ENCODE data around the gene BCAS3.

The BCAS3 gene

GRCh38 chr17:61366076-61366714 lies 688.5 kb downstream of the BCAS3 start:
- no peak for DNase-seq (ENCODE audit: low spot score)

GRCh38 chr17:61366715-61367413 lies 689.2 kb downstream of the BCAS3 start:
- no peak for DNase-seq (ENCODE audit: low spot score)

DNA sequence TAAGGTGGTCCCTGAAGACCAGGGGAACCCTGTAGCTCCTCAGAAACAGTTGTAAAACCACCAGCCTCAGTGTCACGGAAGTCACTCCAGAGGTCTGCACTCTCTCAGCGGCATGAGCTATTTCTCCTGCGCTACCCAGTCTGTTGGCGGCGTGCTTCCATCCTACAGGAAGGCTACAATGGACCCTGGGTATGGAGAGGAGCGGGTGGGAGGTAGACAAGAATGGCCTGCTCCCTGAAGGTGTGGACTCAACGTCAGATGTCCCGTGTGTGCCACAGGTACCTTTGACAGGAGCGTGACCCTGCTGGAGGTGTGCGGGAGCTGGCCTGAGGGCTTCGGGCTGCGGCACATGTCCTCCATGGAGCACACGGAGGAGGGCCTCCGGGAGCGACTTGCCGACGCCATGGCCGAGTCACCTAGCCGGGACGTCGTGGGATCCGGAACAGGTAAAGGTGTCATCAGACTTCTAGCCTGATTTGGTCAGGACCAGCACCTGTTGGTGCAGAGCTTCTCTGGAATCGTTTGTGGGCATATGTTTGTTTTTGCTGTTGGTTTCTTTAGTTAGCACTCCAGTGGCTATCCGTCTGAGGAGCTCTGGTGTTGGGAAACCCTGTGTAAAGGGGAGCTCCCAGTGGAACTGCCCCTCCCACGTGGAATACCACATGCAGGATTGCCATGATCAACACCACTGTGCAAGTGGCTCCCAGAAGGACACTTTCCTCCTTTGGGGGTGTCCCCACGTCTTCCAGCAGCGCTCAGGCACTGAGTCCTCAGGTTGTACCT lies 690.6 kb downstream of the BCAS3 start:
- DNase-seq (ENCODE audit: low spot score): no peak

GRCh38 chr17:61368832-61369450 lies 691.3 kb downstream of the BCAS3 start:
- DNase-seq (ENCODE audit: low spot score): no peak

DNA sequence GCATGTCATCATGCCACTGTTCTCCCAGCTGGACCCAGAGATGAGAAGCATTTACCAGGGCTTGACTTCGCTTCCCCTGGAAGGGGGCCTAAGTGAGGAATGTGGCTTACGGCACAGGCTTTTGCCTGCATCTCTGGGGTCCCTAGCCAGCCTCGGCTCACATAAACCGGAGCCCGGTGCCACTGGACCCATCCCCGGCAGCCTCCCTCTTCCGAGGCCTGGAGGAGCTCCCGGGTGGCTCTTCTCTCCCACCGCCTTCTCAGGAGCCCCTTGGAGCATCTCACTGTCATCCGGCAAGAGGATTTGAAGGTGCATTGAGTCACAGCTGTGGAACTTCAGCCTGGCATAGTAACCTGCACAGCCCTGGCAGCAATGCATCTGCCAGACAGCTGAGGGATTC lies 692.1 kb downstream of the BCAS3 start:
- no peak for DNase-seq (ENCODE audit: low spot score)

DNA sequence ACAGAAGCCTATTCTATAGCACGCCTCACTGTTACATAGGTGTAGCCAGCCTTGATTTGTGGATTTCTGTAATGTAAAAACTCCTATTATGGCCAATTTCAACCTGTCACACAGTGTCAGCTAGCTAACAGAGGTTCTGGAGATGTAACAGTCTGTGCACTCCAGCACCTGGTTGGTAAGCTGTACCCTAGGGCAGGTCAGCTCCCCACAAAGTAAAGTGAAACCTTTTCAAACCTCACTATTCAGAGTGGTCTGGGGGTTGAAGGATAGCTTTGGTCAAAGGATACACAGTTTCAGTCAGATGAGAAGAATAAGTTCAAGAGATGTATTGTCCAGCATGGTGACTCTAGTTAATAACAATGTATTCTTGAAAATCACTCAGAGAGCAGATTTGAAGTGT lies 693.5 kb downstream of the BCAS3 start:
- no peak for DNase-seq (ENCODE audit: low spot score)

DNA sequence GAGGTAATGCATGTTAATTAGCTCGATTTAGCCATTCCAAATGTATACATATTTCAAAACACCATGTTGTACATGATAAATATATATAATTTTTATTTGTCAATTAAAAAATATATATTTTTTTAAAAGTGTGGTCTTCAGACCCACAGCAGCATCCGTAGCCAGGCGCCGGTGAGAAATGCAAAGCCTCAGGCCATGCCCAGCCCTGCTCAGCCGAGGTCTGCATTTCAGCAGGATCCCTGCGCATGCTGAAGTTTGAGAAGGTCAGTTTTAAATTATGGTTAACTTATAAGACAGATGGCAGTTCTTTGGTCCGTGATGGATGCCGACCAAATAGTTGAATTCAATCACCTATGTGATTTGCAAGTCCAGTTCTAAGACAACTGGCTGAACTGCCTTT lies 694.0 kb downstream of the BCAS3 start:
- DNase-seq (ENCODE audit: low spot score): no peak

GRCh38 chr17:61372436-61372835 lies 694.8 kb downstream of the BCAS3 start:
- DNase-seq (ENCODE audit: low spot score): no peak

DNA sequence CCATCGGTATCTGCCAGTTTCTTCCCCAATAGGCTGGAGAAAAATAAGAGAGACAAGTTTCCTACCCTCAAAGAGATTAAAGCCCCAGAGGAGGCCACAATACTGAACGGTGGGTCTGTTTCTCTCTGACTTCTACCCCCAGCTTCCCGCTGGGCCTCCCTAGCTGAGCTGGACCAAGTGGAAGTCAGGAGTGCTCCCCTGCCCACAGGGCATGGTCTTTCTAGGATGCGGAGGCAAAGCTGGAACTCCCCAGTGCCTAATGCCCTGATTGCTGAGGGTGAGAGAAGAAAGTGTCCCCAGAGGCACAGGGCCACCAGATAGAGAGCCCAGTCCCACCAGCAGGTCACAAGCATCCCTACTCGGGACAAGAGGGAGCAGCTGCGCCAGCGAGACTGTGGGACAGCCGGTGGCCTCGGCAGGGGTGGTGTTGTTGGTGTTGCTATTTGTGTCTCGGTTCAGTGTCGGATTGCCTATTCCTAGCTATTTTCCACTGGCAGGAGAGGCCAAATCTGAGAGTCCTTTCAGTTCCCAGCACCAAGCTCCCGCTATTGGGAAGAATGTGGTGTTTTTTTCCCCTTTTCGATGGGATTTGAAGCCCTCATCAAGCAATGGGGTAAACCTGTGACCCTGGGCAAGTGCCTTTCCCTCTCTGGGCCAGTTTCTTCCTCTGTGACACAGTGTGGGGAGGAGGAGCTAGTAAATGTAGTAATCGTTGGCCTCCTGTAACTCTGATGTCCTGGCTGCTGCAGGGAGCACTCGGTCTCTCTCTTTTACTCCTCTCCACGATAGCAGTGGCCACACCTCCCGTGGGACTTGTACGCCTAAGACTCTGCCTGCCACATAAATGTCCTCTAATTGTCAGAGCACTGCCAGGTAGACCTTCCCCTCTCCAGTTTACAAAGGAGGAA lies 699.5 kb downstream of the BCAS3 start:
- no peak for DNase-seq (ENCODE audit: low spot score)

GRCh38 chr17:61378658-61379456 lies 701.2 kb downstream of the BCAS3 start:
- DNase-seq (ENCODE audit: low spot score): no peak

DNA sequence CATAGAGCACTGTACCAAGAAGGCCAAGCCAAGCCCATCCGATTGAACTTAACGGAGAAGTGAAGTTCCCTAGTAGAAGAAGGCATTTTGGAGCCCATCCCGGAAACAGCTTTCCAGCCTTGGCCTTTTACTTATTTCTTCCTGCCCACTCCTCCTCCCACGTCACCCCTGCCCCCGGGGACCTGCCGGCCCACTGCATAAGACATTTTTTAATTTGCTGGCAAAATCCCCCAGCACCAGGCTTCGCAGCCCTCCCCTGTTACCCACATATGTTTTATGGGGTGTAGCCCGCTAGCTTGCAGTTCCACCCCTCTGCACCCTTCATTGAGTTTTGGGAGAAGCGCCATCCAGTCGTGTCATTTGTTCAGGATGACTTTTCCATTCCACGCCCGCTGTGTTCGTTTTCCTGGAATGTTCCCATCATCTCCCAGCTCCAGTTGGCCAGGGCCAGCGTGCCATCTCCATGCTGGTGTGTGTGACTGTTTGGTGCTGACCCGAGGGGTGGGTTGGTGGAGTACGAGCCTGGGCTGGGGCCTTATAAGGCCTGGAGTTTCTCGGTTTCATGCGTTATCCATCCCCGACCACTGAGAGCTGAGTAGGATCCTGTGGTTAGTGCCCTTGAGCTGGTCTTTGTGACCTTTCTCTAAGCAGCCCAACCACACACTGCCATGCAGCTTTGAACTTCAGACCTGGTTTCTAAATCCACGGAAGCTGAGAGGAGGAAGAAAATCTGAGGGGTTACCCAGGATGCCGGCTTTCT lies 702.0 kb downstream of the BCAS3 start:
- no peak for DNase-seq (ENCODE audit: low spot score)

DNA sequence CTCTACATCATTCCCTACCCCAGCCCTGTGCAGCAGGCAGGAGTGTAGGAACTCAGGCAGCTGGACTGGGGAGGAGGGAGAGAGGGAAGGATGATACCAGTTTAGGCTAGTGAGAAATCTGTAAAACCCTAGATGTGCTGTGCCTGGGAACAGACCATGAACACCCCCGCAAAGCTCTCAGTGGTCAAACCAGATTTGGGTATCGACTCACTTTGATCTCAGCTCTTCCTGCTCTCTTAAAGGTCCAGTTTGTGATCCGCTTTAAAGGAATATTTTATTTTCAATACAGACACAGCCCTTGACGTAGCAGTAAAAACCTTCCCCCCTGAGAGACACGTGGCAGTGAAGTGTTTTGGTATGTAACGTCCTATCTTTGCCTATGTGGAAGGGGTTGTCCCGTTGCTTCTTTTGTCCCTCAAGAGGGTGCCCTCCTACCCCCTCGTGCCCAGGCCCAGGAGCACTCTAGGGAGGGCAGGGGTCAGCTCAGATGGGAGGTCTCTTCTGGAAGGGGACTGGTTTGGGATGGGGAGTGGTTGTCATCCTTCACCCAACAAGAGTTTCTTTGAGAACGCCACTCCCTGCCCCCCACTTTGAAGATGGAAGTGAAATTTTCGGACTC lies 702.7 kb downstream of the BCAS3 start:
- DNase-seq (ENCODE audit: low spot score): no peak

- DNase-seq (ENCODE audit: low spot score): no peak
These were observed 703.3 kb downstream of the BCAS3 start for GRCh38 chr17:61380836-61381525.

DNA sequence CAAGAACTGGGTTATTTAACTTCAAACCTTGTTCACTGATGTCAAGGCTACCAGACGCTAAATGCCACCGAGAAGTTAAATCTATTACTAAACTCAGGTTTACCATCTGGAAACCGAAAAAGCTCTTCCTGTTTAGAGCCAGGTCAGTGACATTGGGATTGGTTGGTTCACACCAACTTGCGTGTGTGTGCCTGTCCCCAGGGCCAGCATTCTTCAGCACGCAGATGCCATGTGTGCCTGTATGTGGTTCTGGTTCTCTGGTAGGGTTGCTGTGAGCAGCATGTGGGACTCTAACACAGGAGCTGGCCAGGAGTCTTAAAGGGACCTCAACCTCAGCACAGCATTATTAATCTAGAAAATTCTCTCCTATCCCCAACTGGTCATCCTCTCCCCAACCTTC lies 703.9 kb downstream of the BCAS3 start:
- DNase-seq (ENCODE audit: low spot score): no peak

DNA sequence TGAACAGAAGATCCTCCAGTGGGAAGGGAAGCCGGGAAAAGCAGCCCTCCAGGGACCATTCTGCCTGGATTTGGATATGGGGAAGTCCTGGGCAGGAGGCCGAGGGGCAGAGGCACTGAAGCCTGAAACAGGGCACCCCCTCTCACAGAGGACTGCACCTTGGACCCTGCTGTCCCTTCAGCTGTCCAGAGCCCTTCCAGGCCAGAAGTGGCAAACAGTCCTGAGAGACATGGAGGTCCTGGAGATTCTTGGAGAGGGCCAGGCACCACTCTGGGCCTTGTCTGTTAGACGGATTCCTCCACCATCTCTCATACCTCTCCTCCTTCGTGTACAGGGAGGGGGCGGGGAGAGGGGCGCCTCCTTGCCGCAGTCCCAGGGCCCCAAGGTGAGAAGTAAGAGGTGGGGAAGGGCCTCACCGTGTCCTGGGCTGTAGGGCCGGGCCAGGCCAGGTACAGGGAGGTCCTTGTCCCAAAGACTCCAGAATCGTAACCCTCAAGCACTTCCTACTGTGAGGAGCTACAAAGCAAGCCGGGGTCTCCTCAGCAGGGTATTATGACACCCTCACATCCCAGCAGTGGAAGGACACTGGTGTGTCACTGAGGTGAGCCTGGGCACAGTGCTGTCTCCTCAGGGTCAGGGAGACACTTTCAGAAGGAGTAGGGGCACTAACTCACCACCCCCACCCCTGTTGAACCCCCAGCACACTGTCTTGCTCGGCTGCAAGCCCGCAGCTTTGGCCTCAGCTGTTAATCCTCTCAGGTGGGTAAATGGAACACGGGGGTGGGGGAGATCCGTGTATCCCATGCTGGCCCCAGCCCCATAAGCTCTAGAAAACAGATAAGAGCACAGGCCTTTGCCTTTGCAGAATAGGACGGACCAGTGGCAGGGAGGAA lies 705.4 kb downstream of the BCAS3 start:
- DNase-seq (ENCODE audit: low spot score): no peak

DNA sequence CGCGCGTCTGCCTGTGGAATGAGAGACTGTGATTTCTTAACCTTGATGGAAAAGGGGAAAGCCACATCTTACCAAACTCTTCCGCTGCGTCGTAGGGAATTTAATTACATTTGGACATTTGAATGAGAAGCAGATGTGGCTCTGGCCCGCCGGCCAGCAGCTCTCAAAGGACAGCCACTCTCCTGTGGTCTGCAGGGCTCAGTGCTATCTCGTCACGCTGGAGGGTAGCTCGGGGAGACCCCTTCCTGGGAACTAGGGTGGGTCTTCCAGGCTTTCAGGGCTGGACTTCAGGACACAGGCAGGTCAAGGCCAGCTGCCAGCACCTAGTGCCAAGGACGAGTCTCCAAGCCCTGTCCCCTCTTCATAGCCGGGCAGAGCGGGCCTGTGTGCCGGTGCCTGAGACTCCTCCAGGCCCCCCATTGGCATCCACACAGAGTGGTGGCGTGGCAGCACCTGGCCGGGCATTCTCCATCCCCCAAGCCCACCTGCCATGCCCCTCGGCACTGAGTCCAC lies 706.1 kb downstream of the BCAS3 start:
- DNase-seq (ENCODE audit: low spot score): no peak

DNA sequence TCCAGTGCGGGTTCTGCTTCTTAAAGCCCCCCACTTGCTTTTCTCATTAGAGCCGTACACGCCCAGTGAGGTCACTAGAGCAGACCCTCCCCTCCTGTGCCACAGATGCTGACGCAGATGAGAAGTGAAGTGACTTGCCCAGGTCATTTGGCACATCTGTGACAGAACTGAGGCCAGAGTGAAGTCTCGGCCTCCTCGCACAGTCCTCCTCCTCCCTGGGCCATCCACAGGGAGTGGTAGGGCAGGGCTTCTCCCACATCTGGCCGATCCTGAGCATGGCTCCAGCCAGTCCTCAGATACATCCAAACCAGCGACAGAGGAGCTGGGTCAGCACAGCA lies 706.7 kb downstream of the BCAS3 start:
- no peak for DNase-seq (ENCODE audit: low spot score)

All from hematopoietic multipotent progenitor cell treated with erythropoietin and hydrocortisone succinate and interleukin-3 and kit ligand, for 15 days (in vitro differentiated cells).